Stimulated activated CD8-positive, alpha-beta memory T cell treated with anti-CD3 and anti-CD28 coated beads, Interleukin-7, amount 100 ng/mL, for 24 hours (primary cell): ENCODE data around the gene PARD3B.

Experiments
- DNase-seq: peaks from one replicate; pipeline ENCODE4 v3.0.0-alpha.2; 2020; ENCODE audit warnings: low read depth

Gene PARD3B

DNA sequence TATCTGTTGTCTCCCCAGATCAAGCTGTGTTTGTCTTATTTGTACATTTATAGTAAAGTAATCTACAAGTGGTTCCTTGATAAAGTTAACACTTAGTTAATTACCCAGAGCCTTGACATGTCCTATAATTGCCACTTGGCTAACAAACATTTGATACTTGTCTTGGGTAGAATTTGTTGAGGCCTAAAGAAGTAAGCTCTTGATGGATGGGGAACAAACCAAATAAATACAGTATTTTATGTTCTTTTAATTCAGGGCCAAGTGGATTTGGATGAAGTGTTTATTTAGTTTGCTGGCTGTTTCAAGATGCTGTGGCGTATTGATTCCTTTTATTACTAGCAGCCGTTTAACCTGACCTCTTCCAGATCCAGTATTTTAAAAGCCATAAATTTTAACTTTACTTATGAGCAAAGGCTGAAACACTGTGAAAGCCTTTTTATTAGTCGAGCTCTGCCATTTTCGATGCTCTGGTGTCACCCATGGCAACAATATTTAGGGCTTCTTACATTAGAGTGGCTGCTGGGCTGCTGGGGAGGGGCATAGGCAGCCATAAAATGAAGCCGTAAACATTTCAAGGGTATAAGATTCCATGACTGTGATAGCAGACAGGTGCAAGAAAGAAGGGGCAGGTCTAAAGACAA lies 735.4 kb downstream of the PARD3B start:
- DNase-seq: no peak

DNA sequence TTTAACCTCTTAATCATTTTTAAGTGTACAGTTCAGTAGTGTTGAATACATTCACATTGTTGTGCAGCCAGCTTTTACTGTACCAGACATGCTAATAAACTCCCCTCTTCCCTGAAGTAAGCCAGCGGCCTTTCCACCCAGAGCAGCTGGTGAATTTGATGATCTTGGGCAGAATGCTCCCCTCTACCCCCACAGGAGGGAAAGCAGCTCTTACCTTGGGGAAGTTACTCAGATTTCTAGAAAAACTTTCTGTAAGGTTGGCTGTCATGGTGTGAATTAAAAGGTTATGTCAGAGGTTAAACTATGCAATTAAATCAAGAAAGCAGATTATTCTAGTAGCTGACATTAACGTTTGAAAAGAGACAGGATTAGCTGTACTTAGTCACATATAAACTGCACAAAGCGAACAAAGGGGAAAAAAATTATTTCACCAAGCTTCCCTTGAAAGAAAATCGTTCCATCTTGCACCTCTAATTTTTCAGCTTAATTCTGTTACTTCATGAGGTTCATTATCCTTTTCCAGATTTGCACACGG lies 738.5 kb downstream of the PARD3B start:
- no peak for DNase-seq

DNA sequence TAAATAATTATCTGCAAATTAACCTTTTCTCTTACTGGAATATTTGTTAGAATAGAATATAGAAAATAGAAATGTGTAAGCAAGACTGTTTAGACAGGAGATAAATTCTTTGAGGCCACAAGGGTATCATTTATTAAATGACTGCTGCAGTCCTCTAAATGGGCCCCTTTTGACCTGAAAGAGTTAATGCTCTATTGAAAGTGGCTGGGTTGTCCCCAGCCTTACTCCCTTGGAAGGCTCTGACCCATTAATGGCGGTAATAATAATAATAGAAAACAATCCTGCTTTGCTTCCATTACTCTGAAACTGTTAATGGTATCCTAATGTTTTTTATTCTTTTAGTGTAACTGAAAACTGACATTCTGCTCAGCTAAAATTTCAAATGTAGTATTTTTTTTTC lies 739.1 kb downstream of the PARD3B start:
- no peak for DNase-seq

DNA sequence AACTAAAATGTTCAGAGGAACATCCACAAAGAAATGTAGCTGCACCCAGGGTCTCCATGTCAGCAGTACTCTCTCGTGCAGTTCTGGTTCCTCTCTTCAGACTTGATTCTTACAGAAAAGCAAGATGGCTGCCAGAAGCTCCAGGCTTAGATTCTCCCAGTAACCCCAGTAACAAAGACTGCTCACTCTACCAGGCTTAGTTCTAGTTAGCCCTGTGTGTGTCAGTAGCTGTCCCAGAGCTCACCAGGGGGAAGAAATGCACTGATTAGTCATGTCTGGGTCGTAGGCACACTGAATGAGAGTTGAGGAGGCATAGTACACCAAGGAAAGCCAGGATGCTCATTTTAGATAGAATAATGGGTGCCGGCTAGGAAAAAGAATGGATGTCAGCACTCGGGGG lies 742.0 kb downstream of the PARD3B start:
- no peak for DNase-seq

DNA sequence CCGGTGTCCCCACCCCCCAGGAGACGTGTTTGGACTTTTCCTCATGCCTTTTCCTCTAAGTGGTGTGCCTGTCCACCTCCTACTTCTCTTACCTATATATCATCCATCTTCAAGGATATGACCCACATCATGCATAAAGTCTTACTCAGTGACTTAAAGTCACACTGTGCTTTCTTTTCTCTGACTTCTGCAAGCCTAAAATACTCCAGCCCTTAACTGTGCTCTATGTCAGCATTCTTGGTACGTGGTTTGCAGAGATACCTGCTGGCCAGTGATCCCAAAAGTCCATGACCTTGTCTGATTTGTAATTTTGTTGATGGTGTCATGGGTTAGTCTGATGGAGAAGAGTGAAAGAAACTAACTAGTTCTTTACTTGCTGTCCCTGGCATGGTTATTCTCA lies 743.4 kb downstream of the PARD3B start:
- no peak for DNase-seq

DNA sequence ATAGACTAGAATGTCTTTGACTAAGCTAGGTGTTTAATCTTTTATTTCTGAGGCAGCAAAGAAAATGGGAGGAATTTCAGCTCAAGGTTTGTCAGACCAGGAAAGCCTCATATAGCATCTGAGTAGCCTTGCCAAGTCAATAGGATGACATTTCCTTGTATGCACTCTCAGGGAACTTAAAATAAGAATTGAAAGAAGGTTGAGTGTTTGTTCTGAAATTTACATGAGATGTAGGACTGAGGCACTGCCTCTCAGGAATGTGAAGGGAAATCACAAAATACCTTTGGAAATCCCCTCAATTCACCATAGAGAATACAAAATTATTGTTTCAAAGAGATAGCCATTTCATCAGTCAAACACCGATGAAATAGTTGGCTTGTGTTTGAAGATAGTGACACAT lies 745.0 kb downstream of the PARD3B start:
- no peak for DNase-seq

DNA sequence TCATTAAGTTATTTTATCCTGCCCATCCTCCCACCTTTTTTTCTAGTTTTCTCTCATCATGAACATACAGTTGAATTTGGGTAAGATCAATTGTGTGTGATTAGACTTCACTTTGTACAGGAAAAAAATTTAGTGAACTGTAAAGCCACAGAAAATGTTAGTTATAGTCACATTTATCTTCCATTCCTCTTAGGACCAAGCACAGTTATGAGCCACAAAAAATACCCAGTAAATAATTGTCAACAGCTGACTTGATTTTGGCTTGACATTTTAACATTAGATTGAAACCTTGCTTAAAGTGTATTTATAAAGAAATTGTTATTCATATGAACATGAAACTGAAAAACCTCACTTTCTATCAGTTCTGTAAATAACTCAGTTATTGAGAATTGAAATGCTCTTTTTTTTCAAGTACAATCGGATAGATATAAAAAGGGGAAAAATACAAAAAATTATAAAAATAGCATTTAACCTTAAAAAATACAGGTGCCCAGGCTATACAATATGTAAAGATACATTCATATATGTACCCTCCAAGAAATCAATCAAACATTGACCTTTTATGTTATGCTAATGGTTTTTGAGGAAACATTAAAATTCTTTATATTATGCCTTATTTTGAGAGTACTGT lies 747.5 kb downstream of the PARD3B start:
- no peak for DNase-seq

DNA sequence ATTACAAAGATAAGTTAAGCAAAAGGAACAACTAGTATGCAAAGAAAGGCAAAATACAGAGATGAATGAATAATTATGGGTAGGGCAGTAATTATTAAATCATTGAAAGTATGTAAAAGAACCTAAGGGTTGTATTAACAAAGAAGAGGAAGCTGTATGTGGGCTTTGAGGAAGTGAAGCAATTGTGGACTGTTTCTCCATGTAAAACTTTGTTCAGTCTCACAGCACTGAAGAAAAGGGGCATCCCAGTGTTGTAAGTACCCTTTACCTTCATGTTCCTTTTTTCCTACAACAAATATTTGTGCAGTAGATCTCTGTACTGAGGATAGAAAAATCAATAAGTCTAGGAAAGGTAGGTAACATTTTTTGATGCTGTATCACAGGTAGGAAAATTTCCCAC lies 748.3 kb downstream of the PARD3B start:
- no peak for DNase-seq

DNA sequence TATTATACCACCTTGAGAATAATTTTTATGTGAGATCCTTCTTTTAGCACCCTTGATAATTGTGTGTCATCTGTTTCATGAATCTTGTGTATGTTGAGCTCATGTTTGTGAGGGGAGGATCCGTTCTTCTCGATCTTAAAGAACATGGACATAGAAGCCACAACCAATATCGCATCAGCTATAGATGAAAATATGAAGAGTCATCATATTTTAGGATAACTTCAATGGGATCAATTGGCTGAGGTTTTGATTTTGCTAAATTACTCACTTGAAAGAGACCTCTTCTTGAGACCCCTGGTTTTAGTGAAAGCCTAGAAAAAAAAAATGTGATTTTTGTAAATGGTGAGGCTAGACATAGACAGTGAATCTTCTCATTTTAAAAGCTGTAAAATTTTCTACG lies 751.7 kb downstream of the PARD3B start:
- DNase-seq: no peak

DNA sequence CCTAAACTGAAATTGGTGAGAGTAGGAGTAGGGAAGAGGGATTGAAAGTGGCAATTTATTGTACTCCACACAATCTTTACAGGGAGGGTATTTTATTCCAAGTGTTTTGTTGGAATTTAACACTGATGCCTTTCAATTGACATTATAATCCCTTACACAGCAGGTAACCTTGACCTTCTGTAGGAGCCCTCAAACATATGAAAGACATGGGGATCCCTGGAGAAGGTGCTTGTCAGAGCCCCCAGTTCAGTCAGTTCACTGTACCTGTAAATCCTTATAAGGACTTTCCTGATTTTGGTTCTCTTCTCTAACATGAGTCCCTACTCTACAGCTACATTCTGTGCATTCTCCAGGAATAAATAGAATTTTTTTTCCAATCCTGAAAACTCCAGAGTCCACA lies 752.1 kb downstream of the PARD3B start:
- no peak for DNase-seq

DNA sequence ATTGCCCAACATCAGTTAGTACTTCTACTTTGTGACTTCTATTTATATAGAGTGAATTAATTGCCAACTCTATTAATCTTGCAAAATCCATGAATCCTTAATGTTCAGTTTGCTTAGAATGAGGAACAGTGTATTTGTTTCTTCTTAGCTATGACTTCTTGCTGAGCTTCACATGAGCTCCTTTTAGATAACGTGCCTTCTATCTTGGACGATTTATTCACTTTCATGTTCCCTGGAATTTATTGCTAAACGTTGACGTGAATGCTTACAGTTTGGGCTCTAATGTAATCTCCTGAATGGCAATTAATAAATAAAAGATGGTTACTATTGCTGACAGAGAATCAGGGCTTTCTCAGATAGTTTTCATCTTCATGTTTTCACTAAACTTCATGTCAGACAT lies 752.6 kb downstream of the PARD3B start:
- DNase-seq: no peak

DNA sequence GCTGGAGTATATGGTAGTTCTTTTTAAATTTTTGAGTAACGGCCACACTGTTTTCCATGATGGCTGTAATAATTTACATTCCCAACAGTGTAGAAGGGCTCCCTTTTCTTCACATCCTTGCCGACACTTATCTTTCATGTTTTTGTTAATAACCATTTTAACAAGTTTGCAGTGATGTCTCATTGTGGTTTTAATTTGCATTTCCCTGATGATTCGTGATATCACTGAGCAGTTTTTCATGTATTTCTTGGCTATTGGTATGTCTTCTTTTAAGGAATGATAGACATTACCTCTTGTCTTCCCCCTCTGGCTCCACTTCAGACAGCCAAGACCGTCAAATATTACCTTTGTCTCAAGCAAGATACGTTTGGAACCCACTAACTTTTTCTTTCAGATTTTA lies 765.9 kb downstream of the PARD3B start:
- no peak for DNase-seq

DNA sequence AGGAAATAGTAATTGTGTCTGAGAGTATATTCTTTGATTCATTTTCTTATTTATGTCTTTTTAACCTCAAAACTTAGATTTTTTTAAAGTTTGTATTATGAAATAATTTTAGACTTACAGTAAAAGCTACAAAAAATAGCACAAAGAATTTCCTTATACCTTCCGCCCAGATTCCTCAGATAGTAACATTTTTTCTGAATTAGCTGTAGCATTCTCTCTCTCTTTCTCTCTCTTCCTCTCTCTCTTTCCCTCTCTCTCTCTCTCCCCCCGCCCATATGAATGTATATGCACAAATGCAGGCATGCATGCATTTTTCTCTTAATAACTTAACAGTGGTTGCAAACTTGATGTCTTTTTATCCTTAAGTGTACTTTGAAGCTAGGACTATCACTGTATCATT lies 776.0 kb downstream of the PARD3B start:
- DNase-seq: no peak

DNA sequence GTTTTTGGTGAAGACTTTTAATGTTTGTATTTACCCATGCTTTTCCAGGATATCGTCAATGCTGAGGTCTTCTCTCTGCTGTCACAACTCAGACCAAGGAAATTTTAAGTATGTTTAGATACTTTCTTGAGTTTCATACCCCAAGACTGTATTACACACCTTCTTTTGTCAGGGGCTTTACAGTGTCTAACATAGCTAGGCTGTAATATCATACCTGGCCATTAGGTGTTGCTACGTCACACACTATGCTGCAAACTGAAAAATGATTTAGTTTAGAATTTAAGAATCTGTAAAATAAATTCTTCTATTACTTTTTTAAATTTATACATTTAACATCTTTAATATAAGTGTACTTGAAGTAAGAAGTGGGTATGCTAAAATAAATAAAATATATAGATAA lies 778.7 kb downstream of the PARD3B start:
- DNase-seq: no peak

DNA sequence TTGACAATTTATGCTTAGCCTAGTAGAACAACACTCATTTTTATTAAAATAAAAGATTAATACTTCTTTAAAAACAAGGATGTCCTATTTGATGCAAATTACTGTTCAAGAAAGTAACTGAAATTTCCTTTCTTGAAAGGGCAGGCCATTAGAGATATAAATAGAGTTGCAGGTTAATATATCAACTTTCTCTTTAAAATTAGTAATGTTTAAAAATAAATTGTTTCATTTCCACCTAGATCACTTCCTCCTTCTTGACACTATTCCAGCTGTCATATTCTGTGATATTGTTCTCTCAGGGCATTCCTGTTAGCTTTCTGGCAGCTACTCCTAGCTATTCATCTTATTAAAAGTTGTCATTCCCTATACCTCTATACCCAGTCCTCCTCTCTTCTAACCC lies 779.1 kb downstream of the PARD3B start:
- no peak for DNase-seq

DNA sequence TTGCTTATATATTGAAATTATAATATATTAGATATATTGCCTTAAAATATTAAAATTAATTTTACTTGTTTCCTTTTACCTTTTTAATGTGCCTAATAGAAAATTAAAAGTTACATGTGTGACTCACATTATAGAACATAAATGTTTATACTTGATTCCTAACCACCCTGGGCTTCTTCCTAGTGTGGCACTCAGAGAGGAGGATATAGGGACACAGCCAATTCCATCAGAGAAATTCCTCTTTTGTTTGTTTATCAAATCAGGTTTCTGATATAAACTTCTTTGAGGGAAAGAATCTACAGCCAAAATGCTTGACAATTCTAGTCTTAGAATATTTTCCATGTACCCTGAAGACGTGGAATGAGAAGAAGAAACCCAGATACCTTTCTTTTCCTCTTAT lies 788.1 kb downstream of the PARD3B start:
- no peak for DNase-seq

DNA sequence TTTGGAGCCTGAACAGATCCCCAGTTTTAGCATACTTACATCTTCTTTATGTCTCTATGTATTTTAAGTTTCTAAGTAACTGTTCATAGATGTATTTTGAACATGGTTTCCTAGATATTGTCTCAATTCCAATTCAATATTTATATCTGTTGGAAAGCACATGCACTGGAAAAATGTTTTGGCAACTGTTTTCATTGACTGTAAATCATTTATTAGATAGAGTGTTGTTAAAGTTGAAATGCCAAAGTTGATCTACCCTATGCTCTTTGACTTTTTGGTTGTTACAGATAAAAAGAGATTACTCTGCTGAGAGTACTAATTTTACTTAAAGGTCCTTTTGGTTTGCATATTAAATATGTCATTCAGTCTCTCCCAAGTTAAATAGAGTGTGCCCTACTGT lies 792.0 kb downstream of the PARD3B start:
- no peak for DNase-seq

DNA sequence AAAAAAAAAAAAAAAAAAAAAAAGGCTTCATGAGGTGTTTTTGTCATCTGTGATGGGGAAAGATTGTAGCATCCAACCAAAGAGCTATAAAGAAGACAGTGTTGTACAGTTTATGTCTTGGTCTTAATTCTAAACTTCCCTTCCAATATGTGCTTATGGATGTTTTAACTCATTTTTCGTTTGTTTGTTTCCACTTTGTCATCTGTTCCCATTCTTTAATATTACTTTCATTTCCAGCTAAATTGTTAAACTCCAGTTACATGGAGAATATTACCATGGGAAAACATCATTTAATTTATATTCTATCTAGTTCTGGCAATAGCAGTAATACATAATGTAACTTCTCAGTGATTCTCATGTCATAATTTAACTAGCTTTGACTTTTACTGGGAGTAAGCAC lies 792.9 kb downstream of the PARD3B start:
- DNase-seq: no peak

DNA sequence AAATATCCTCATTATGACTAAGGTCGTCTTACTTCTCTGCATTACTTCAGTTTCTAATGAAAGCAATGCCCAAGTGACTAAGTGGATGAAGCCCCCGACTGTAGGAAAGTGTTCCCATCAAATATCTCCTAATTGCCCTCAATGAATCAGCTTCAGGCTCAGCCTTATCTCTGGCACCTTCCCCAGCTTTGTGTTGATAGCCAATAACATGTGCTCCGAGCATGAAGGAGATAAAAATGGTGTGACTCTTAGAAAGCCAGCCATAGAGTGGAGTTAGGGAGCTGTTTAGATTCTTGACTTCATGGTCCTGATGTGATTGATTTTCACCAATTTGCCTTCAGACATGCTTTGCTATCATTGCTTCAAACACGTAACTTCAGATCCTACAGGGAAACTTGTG lies 797.8 kb downstream of the PARD3B start:
- DNase-seq: no peak

DNA sequence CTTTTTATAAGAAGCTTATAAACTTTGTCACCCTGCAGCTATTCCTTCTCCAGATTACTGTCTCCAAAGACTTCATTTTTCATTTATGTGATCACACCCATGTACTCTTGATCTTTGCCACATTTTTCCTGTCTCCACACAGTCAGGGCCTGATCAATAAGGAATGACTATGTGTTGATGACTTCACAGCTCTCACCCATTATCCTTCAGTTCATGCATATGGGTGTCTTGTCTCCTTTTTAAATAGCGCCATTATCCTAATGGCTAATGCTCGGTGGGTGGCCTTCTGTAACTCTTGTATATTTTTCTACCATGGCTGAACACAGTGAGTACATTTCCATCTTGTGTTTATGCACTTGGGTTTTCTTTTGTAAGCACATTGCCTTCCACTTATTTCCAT lies 801.4 kb downstream of the PARD3B start:
- DNase-seq: no peak

DNA sequence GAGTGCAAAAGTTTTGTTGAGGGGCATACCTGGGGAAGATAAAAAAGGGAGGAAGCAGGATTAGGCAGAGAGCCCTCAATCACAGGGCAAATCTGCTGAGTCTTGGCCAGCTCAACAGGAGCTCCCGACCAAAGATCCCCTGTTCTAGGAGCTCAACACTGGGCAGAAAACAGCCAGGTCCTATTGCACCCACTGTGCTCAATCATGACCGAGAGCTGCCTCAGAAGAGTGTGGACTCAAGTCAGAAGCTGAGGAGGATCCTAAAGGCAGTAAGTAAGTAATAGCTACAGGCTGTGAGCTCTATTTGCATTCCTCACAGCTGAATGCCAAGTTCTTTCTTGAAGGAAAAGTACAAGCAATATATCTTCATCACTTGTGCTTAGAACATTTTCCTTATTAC lies 802.6 kb downstream of the PARD3B start:
- no peak for DNase-seq

DNA sequence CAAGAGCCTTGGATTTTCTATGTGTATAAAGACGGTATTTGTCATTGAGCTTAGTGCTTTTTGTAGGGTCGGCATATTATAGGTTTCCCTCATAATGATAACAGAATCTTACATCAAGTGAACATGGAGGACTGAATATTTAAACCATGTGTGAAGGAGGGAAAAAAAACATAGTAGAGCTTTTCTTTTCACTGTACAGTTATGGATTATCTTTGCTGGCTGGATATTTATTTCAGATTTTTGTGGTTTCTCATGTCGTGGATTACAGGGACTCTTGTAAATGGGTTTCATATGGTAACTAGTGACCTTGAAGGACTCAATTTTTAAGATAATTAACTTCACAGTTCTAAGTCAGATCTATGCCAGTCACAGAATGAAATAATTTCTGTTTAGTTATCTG lies 806.8 kb downstream of the PARD3B start:
- no peak for DNase-seq

DNA sequence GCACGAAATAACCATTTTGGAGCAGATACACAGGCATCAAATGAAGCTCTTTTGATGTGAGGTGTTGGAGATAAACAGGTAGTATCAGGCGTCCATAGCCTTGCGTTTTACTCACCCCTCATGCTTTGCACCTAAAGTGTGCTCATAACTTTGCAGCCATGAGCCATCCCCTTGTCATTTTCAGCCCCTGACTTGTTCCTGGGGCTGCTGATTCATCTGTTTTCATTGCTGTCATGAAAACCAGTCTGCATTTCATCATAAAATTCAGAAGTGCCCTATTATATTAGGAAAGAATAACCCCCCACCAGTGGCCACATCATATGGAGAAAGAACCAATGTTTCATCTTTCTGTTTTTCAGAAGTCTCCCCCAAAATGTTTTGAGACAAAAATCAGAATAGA lies 807.3 kb downstream of the PARD3B start:
- DNase-seq: no peak

DNA sequence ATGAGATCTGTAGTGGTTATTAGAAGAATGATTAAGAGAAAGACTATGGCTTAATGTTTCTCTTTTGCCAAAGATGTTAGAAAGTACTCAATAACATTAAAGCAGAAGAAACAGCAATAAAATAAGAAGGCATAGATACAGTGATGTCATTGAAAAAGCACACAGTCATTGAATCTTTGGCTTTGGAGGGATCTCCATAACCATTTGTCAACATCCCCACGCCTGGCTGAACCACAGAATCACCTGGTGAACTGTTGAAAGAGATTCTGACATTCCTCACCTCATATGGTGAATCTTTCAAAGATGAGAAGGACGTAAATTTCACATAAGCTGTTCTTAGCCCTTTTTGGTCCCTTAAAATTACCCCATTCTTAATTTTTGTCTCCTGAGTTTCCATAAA lies 812.5 kb downstream of the PARD3B start:
- no peak for DNase-seq
